ENCODE data around the gene METTL22. TPM values are rescaled to one million over a fixed set of nuclear protein-coding genes. Genes with fewer than 3 reads are reported as not detected.

Gene METTL22
- total and polyA plus RNA-seq, 2 donors (not counting 3 experiments of a cell fraction or from before 2014, with no cell fraction given), result 42.0 to 52.6 TPM

DNA sequence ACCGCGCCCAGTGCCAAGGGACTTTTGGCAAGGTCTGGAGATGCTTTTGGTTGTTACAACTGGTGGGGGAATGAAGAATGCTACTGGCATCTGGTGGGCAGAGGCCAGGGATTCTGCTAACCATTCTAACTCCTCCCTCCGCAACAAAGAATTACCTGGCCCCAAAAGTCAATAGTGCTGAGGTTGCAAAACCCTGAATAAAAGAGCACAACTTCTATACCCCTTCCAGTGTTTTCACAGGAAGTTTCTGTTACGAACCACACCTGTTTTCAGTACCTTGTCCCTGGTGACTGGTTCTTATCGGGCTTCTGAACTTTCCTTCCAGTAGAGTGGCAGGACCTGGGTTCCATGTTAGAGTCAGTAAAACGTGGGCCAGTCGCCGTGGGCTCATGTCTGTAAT, 70.2 kb downstream of the METTL22 start:
- BruUV-seq (replicated peaks), result no TSS peak
- no peak for FAIRE-seq
- H3K4me2 ChIP-seq (ENCODE audit: insufficient read depth, low read length), result no peak overlapping the region
- H3K79me2 ChIP-seq (ENCODE audit: control insufficient read depth, insufficient read depth, low read length), result no peaks in the 10 kb centered on the region
- no peaks in the 10 kb centered on the region for H3K36me3 ChIP-seq (ENCODE audit: control insufficient read depth in 2 of 2, extremely low read depth in 1 of 2, insufficient read depth in 2 of 2, low read length in 2 of 2)
- POLR2A ChIA-PET, result no interaction called here
- no peak overlapping the region for H3K9ac ChIP-seq (replicated peaks; ENCODE audit: extremely low read depth, insufficient read depth, low read length)
- H3K9me3 ChIP-seq (replicated peaks; ENCODE audit: control insufficient read depth, insufficient read depth, low read length), result peaks cover 3% of the 10 kb centered on the region
- dilution Hi-C loops (cut with MboI; ENCODE audit: extremely low pct_ligation_motif_present, low sequenced_read_pairs) (no loop called here), intact Hi-C loops (cut with micrococcal nuclease) (no loop called here)
- H4K20me1 ChIP-seq (replicated peaks; ENCODE audit: control insufficient read depth, extremely low read depth, insufficient read depth, low read length), result no peaks in the 10 kb centered on the region
- H3K27me3 ChIP-seq (ENCODE audit: control insufficient read depth in 2 of 2, insufficient read depth in 2 of 2, low read length in 2 of 2), result no peaks in the 10 kb centered on the region
- no peak for DNase-seq (ENCODE audit: low read depth, low spot score)
- H3K27ac ChIP-seq (ENCODE audit: insufficient read depth, low read depth, low read length), result no peak overlapping the region
- H3K4me3 ChIP-seq (replicated peaks in 1 of 3; ENCODE audit: insufficient read depth in 1 of 3, low read depth in 1 of 3, low read length in 3 of 3), result no peak overlapping the region
- H2AFZ ChIP-seq (ENCODE audit: low read depth, low read length), result no peak overlapping the region
- no peaks in the 10 kb centered on the region for H3K9me1 ChIP-seq (replicated peaks; ENCODE audit: control insufficient read depth, extremely low read depth, insufficient read depth, low read length)
- CTCF ChIA-PET, result no interaction called here
- TF ChIP-seq GATA2 (IDR thresholded peaks at IDR 0.05; ENCODE audit: insufficient read depth, insufficient read length, low read depth, low read length) (no peak), MYC (IDR thresholded peaks at IDR 0.05; ENCODE audit: low read depth, low read length) (no peak), JUN (IDR thresholded peaks at IDR 0.05; ENCODE audit: borderline replicate concordance, insufficient read depth, insufficient read length, low read depth) (no peak), FOS (IDR thresholded peaks at IDR 0.05; ENCODE audit: borderline replicate concordance, insufficient read depth, low read length) (no peak), EZH2 (IDR thresholded peaks at IDR 0.05; ENCODE audit: borderline replicate concordance, low read depth, low read length, severe bottlenecking) (no peak), POLR2AphosphoS5 (IDR thresholded peaks at IDR 0.05; ENCODE audit: insufficient read depth, low read depth, low read length) (no peak), POLR2A (IDR thresholded peaks at IDR 0.05; ENCODE audit: low read depth, low read length) (no peak)
- TF ChIP-seq, protein P1, sequence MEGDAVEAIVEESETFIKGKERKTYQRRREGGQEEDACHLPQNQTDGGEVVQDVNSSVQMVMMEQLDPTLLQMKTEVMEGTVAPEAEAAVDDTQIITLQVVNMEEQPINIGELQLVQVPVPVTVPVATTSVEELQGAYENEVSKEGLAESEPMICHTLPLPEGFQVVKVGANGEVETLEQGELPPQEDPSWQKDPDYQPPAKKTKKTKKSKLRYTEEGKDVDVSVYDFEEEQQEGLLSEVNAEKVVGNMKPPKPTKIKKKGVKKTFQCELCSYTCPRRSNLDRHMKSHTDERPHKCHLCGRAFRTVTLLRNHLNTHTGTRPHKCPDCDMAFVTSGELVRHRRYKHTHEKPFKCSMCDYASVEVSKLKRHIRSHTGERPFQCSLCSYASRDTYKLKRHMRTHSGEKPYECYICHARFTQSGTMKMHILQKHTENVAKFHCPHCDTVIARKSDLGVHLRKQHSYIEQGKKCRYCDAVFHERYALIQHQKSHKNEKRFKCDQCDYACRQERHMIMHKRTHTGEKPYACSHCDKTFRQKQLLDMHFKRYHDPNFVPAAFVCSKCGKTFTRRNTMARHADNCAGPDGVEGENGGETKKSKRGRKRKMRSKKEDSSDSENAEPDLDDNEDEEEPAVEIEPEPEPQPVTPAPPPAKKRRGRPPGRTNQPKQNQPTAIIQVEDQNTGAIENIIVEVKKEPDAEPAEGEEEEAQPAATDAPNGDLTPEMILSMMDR (IDR thresholded peaks at IDR 0.05; ENCODE audit: extremely low read depth in 1 of 2, insufficient read depth in 1 of 2, low read depth in 1 of 2, low read length in 2 of 2), result no peak
- TF ChIP-seq, protein P2, sequence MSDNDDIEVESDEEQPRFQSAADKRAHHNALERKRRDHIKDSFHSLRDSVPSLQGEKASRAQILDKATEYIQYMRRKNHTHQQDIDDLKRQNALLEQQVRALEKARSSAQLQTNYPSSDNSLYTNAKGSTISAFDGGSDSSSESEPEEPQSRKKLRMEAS (IDR thresholded peaks at IDR 0.05; ENCODE audit: insufficient read depth, insufficient read length), result no peak
- no peaks in the 10 kb centered on the region for H3K4me1 ChIP-seq (ENCODE audit: control insufficient read depth, extremely low read depth, insufficient read depth, low read length)
